IMR-90 (cell line): ENCODE measurements around the gene MFAP3. TPM values are rescaled to one million over a fixed set of nuclear protein-coding genes. Genes with fewer than 3 reads are reported as not detected.

Experiments used
- ATAC-seq: fragments of 200-7000 bp; cut with Tn5 transposase; 2 replicates; pipeline ENCODE4 v1.9.1; 2020; ENCODE audit warnings: low read depth, mild to moderate bottlenecking, moderate library complexity
- BruUV-seq: library from RNA; stranded (reverse); fragments of 400-500 nt; replicated peaks from 2 replicates; lab custom pipeline; 2021; lab: Mats Ljungman, UMichigan
- CTCF ChIA-PET: fragments of 300-600 bp; formaldehyde crosslinking; extraction: SDS; loops from one replicate; lab custom pipeline; 2021; ENCODE audit warnings: antibody characterized with exemption; lab: Yijun Ruan, JAX
- POLR2A ChIA-PET: fragments of 300-600 bp; sonication (Branson Sonifier 250); formaldehyde crosslinking; loops from one replicate; lab custom pipeline; 2022; ENCODE audit warnings: antibody characterized with exemption; ENCODE audit not compliant: unreplicated experiment; lab: Charles Lee
- DNase-seq: peaks from one replicate; pipeline ENCODE4 v3.0.0; 2013
- H2AFZ ChIP-seq: replicated peaks from 2 replicates; pipeline ENCODE3; 2013; ENCODE audit warnings: low read length, mild to moderate bottlenecking; ENCODE audit not compliant: poor library complexity
- H2AK5ac ChIP-seq: 2 replicates; pipeline ENCODE4 v1.6.1; 2013; ENCODE audit warnings: low read depth, low read length, inconsistent platforms
- H2AK9ac ChIP-seq: replicated peaks from 2 replicates; pipeline ENCODE3; 2013; ENCODE audit warnings: mild to moderate bottlenecking, low read depth, low read length, moderate library complexity; ENCODE audit not compliant: poor library complexity
- H2BK120ac ChIP-seq: 2 replicates; pipeline ENCODE4 v1.6.1; 2013; ENCODE audit warnings: low read depth, low read length, inconsistent platforms
- H2BK15ac ChIP-seq: 3 replicates; pipeline ENCODE4 v1.6.1; 2013; ENCODE audit warnings: low read depth, low read length, inconsistent platforms
- H2BK20ac ChIP-seq: 2 replicates; pipeline ENCODE4 v1.6.1; 2013; ENCODE audit warnings: low read depth, mild to moderate bottlenecking, inconsistent platforms, low read length, moderate library complexity
- H2BK5ac ChIP-seq: 2 replicates; pipeline ENCODE4 v1.6.1; 2013; ENCODE audit warnings: mild to moderate bottlenecking, low read depth, low read length, inconsistent platforms; ENCODE audit not compliant: poor library complexity, severe bottlenecking
- H3K14ac ChIP-seq: replicated peaks from 2 replicates; pipeline ENCODE4 v1.6.1; 2013; ENCODE audit warnings: low read depth, low read length, inconsistent platforms
- H3K18ac ChIP-seq: 2 replicates; pipeline ENCODE4 v1.6.1; 2013; ENCODE audit warnings: low read depth, low read length, control low read depth
- H3K23ac ChIP-seq: 2 replicates; pipeline ENCODE4 v1.6.1; 2013; ENCODE audit warnings: low read depth, low read length, inconsistent platforms
- H3K27ac ChIP-seq: 2 replicates; pipeline ENCODE4 v1.5.1; 2013; ENCODE audit warnings: mild to moderate bottlenecking, control low read depth, low read length; ENCODE audit not compliant: insufficient read depth
- H3K27me3 ChIP-seq: 2 replicates; pipeline ENCODE4 v1.6.1; 2013; ENCODE audit warnings: low read length; ENCODE audit not compliant: control insufficient read depth, insufficient read depth
- H3K36me3 ChIP-seq: 2 replicates; pipeline ENCODE4 v1.6.1; 2013; ENCODE audit warnings: low read length, mixed read lengths; ENCODE audit not compliant: control insufficient read depth, insufficient read depth
- H3K4ac ChIP-seq: 2 replicates; pipeline ENCODE4 v1.6.1; 2013; ENCODE audit warnings: low read depth, low read length, inconsistent platforms
- H3K4me1 ChIP-seq: 2 replicates; pipeline ENCODE4 v1.6.1; 2013; ENCODE audit warnings: low read length, mixed read lengths; ENCODE audit not compliant: control insufficient read depth, insufficient read depth
- H3K4me2 ChIP-seq: 2 replicates; pipeline ENCODE4 v1.6.1; 2013; ENCODE audit warnings: low read depth, mild to moderate bottlenecking, control low read depth, low read length, moderate library complexity
- H3K4me3 ChIP-seq: 2 replicates; pipeline ENCODE4 v1.5.1; 2013; ENCODE audit warnings: low read depth, mild to moderate bottlenecking, control low read depth, low read length, moderate library complexity; ENCODE audit not compliant: insufficient read depth
- H3K56ac ChIP-seq: 2 replicates; pipeline ENCODE4 v1.6.1; 2013; ENCODE audit warnings: low read length, inconsistent platforms; ENCODE audit not compliant: insufficient read depth; ENCODE audit errors: extremely low read depth
- H3K79me1 ChIP-seq, 2 experiments: 2 replicates each; pipeline ENCODE4 v1.6.1; 2013; ENCODE audit warnings: low read length in 2 of 2, inconsistent platforms in 1 of 2, low read depth in 1 of 2
- H3K9ac ChIP-seq: 2 replicates; pipeline ENCODE4 v1.6.1; 2013; ENCODE audit warnings: low read depth, low read length, control low read depth
- H3K9me1 ChIP-seq: 2 replicates; pipeline ENCODE4 v1.6.1; 2013; ENCODE audit warnings: low read length, inconsistent platforms; ENCODE audit not compliant: insufficient read depth
- H3K9me3 ChIP-seq: 2 replicates; pipeline ENCODE4 v1.6.1; 2013; ENCODE audit warnings: low read length; ENCODE audit not compliant: control insufficient read depth, insufficient read depth
- H4K20me1 ChIP-seq: 2 replicates; pipeline ENCODE4 v1.6.1; 2013; ENCODE audit warnings: low read length, inconsistent platforms; ENCODE audit not compliant: insufficient read depth
- H4K5ac ChIP-seq: 2 replicates; pipeline ENCODE4 v1.6.1; 2013; ENCODE audit warnings: mild to moderate bottlenecking, low read depth, low read length, control low read depth
- H4K8ac ChIP-seq, 2 experiments: 2 replicates each; pipeline ENCODE4 v1.6.1; 2013; ENCODE audit warnings: low read depth in 2 of 2, low read length in 2 of 2, control low read depth in 1 of 2, inconsistent platforms in 1 of 2
- H4K91ac ChIP-seq: 2 replicates; pipeline ENCODE4 v1.6.1; 2013; ENCODE audit warnings: low read depth, low read length, inconsistent platforms; ENCODE audit not compliant: insufficient read depth
- BHLHE40 ChIP-seq: fragments of 150-350 bp; IDR thresholded peaks from 2 replicates; pipeline ENCODE4 v1.6.1; 2016; ENCODE audit warnings: mild to moderate bottlenecking, low read depth, low read length
- CEBPB ChIP-seq: IDR thresholded peaks from 2 replicates; pipeline ENCODE4 v1.6.1; 2012; ENCODE audit warnings: low read depth, low read length, improper control_type of control experiment
- CHD1 ChIP-seq: IDR thresholded peaks from 2 replicates; pipeline ENCODE4 v1.6.1; 2012; ENCODE audit warnings: low read depth, low read length, improper control_type of control experiment
- FOS ChIP-seq: fragments of 150-350 bp; IDR thresholded peaks from 2 replicates; pipeline ENCODE4 v1.6.1; 2016; ENCODE audit warnings: low read depth, low read length
- MAFK ChIP-seq: IDR thresholded peaks from 2 replicates; pipeline ENCODE4 v1.6.1; 2012; ENCODE audit warnings: low read depth, low read length, improper control_type of control experiment
- MAZ ChIP-seq: IDR thresholded peaks from 2 replicates; pipeline ENCODE4 v1.6.1; 2012; ENCODE audit warnings: low read depth, mild to moderate bottlenecking, low read length, improper control_type of control experiment, moderate library complexity, borderline replicate concordance
- MXI1 ChIP-seq: IDR thresholded peaks from 2 replicates; pipeline ENCODE4 v1.6.1; 2012; ENCODE audit warnings: low read depth, mild to moderate bottlenecking, low read length, moderate library complexity, borderline replicate concordance
- NFE2L2 ChIP-seq: fragments of 150-350 bp; IDR thresholded peaks from 2 replicates; pipeline ENCODE4 v1.6.1; 2016; ENCODE audit warnings: low read depth, mild to moderate bottlenecking, low read length
- POLR2A ChIP-seq: IDR thresholded peaks from 2 replicates; pipeline ENCODE4 v1.6.1; 2012; ENCODE audit warnings: mild to moderate bottlenecking, low read depth, low read length
- RAD21 ChIP-seq: IDR thresholded peaks from 2 replicates; pipeline ENCODE4 v1.6.1; 2012; ENCODE audit warnings: low read length, improper control_type of control experiment
- RCOR1 ChIP-seq: IDR thresholded peaks from 2 replicates; pipeline ENCODE4 v1.6.1; 2012; ENCODE audit warnings: mild to moderate bottlenecking, low read length, improper control_type of control experiment; ENCODE audit not compliant: insufficient replicate concordance
- RFX5 ChIP-seq: IDR thresholded peaks from 2 replicates; pipeline ENCODE4 v1.8.0; 2012; ENCODE audit warnings: low read depth, mild to moderate bottlenecking, low read length, moderate library complexity
- SMC3 ChIP-seq: fragments of 150-350 bp; IDR thresholded peaks from 2 replicates; pipeline ENCODE4 v1.6.1; 2016; ENCODE audit warnings: low read depth, mild to moderate bottlenecking, antibody characterized with exemption, low read length, moderate library complexity
- WGBS, 2 experiments: methylation state at CpG; one replicate each; pipeline versions ENCODE4 v1.1.5 to v1.1.7; 2013; ENCODE audit warnings: missing lambda C conversion rate in 2 of 2; ENCODE audit not compliant: insufficient read length in 1 of 2; ENCODE audit errors: extremely low coverage in 2 of 2; 5-methylcytosine and 5-hydroxymethylcytosine counted together
- dilution Hi-C: fragments of 300-500 bp; cut with HindIII; formaldehyde crosslinking; loops from one replicate; pipeline ENCODE4 v1.14.3; 2018; ENCODE audit warnings: low sequenced_read_pairs; ENCODE audit not compliant: unreplicated experiment
- in situ Hi-C: fragments of 300-500 bp; cut with MboI; formaldehyde crosslinking; loops from 3 replicates; pipeline ENCODE4 v1.14.3; 2019; ENCODE audit warnings: low sequenced_read_pairs, inconsistent platforms, mixed read lengths
- intact Hi-C: fragments of 100-400 bp; cut with micrococcal nuclease; formaldehyde crosslinking; loops from 2 replicates; pipeline ENCODE4 v1.10.0; 2022
- polyA plus RNA-seq, 3 experiments: library from polyadenylated mRNA; depleted of rRNA; stranded (reverse); fragments of >200 nt; gene quantifications; 2 replicates each; pipeline ENCODE4 v1.2.3, GENCODE V29; 2012; ENCODE audit warnings: low replicate concordance in 1 of 3
- total RNA-seq: library from RNA; depleted of rRNA; stranded (reverse); fragments of >200 nt; gene quantifications from 2 replicates; pipeline ENCODE4 v1.2.3, GENCODE V29; 2012
- TF ChIP-seq, protein P1 (sequence below): fragments of 150-350 bp; IDR thresholded peaks from 2 replicates; pipeline ENCODE4 v1.6.1; 2017; ENCODE audit warnings: mild to moderate bottlenecking, antibody characterized with exemption, low read length, low read depth
- TF ChIP-seq, protein P2 (sequence below): fragments of 150-350 bp; IDR thresholded peaks from 2 replicates; pipeline ENCODE4 v1.6.1; 2016; ENCODE audit warnings: low read depth, mild to moderate bottlenecking, low read length, moderate library complexity, borderline replicate concordance
- TF ChIP-seq, protein P3 (sequence below): conservative IDR thresholded peaks from 2 replicates; pipeline ENCODE4 v1.5.1; 2012; ENCODE audit warnings: mild to moderate bottlenecking, low read depth, low read length, improper control_type of control experiment

The MFAP3 gene
- total and polyA plus RNA-seq, 2 of the 4 experiments (the other 2 are of a cell fraction): 15.2 to 67.0 TPM

DNA sequence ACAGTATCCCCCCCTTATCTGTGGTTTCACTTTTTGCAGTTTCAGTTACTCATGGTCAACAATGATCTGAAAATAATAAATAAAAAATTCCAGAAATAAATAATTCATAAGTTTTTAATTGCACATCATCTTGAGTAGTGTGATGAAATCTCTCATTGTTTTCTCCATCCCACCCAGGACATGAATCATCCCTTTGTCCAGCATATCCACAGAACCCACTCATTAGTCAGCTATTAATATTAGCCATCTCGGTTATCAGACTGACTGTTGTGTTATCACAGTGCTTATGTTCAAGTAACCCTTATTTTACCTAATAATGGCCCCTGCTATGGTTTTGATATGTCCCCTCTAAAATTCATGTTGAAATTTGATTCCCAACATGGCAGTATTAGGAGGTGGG, 40.8 kb upstream of the MFAP3 start:
- Histone ChIP-seq H3K56ac (no peak overlapping the region), H3K14ac (no peak overlapping the region), H4K20me1 (no peaks in the 10 kb centered on the region), H3K4me3 (no peak overlapping the region), H3K9me3 (no peaks in the 10 kb centered on the region), H3K23ac (no peak overlapping the region), H4K8ac (no peak overlapping the region), H3K36me3 (0 out of 2 replicates have a peak, but pooled peaks cover 2% of the 10 kb centered on the region), H2AK5ac (no peak overlapping the region), H3K4ac (no peak overlapping the region), H2BK5ac (no peak overlapping the region), H2BK120ac (no peak overlapping the region), H3K27me3 (no peaks in the 10 kb centered on the region), H3K79me1 (no peaks in the 10 kb centered on the region), H4K91ac (no peak overlapping the region), H3K27ac (no peak overlapping the region), H2BK20ac (no peak overlapping the region), H3K18ac (no peak overlapping the region), H4K5ac (no peak overlapping the region), H3K9me1 (no peaks in the 10 kb centered on the region; the same call in 1 of the 2 replicates), H2AK9ac (no peak overlapping the region), H3K4me2 (no peak overlapping the region), H3K4me1 (no peaks in the 10 kb centered on the region), H3K9ac (no peak overlapping the region), H2BK15ac (no peak overlapping the region), H2AFZ (no peak overlapping the region)
- intact Hi-C loops (loop anchor here (5.0 kb wide), 1 partner anchor 39 kb away; the partner anchor contains the start of genes FAM114A2 and MFAP3), in situ Hi-C loops (no loop called here), dilution Hi-C loops (no loop called here)
- ATAC-seq: no peak
- DNase-seq: no peak
- BruUV-seq: no TSS peak
- ChIA-PET CTCF (no interaction called here), POLR2A (no interaction called here)
- WGBS, 2 experiments: no CpG with 5 or more reads among the region's 1 CpG
- no peak for TF ChIP-seq NFE2L2
- TF ChIP-seq FOS: no peak
- TF ChIP-seq, protein P1, sequence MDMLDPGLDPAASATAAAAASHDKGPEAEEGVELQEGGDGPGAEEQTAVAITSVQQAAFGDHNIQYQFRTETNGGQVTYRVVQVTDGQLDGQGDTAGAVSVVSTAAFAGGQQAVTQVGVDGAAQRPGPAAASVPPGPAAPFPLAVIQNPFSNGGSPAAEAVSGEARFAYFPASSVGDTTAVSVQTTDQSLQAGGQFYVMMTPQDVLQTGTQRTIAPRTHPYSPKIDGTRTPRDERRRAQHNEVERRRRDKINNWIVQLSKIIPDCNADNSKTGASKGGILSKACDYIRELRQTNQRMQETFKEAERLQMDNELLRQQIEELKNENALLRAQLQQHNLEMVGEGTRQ: no peak
- TF ChIP-seq CHD1: no peak
- TF ChIP-seq, protein P2, sequence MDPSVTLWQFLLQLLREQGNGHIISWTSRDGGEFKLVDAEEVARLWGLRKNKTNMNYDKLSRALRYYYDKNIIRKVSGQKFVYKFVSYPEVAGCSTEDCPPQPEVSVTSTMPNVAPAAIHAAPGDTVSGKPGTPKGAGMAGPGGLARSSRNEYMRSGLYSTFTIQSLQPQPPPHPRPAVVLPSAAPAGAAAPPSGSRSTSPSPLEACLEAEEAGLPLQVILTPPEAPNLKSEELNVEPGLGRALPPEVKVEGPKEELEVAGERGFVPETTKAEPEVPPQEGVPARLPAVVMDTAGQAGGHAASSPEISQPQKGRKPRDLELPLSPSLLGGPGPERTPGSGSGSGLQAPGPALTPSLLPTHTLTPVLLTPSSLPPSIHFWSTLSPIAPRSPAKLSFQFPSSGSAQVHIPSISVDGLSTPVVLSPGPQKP: no peak
- TF ChIP-seq SMC3: no peak
- TF ChIP-seq RFX5: no peak
- TF ChIP-seq MAZ: no peak
- TF ChIP-seq POLR2A: no peak
- no peak for TF ChIP-seq CEBPB
- TF ChIP-seq RCOR1: no peak
- no peak for TF ChIP-seq MAFK
- TF ChIP-seq MXI1: no peak
- TF ChIP-seq, protein P3, sequence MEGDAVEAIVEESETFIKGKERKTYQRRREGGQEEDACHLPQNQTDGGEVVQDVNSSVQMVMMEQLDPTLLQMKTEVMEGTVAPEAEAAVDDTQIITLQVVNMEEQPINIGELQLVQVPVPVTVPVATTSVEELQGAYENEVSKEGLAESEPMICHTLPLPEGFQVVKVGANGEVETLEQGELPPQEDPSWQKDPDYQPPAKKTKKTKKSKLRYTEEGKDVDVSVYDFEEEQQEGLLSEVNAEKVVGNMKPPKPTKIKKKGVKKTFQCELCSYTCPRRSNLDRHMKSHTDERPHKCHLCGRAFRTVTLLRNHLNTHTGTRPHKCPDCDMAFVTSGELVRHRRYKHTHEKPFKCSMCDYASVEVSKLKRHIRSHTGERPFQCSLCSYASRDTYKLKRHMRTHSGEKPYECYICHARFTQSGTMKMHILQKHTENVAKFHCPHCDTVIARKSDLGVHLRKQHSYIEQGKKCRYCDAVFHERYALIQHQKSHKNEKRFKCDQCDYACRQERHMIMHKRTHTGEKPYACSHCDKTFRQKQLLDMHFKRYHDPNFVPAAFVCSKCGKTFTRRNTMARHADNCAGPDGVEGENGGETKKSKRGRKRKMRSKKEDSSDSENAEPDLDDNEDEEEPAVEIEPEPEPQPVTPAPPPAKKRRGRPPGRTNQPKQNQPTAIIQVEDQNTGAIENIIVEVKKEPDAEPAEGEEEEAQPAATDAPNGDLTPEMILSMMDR: no peak
- no peak for TF ChIP-seq BHLHE40
- TF ChIP-seq RAD21: no peak
